Measurements from ENCODE around the gene KLHDC7A.

Gene KLHDC7A

DNA sequence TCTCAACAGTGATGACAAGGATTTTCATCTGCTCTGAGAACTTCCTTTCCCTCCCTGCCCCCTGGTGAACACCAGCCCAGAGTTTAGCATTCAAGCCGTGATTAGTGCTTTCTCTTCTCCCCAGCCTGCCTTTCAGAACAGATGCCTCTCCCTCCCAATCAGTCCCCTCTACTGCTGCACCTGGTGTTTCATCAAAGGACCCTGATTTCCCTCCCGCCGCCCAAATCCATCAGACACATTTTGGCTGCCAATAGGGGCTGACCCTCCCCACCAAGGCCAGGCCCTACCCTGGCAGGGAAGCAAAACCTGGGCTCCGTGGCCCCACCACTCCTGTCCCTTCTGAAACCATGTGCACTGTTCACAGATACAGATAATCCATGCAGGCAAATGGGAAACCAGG lies 34.0 kb upstream of the KLHDC7A start:
- no peaks in the 10 kb centered on the region for H3K4me1 Mint-ChIP-seq
- TF ChIP-seq, protein P1, sequence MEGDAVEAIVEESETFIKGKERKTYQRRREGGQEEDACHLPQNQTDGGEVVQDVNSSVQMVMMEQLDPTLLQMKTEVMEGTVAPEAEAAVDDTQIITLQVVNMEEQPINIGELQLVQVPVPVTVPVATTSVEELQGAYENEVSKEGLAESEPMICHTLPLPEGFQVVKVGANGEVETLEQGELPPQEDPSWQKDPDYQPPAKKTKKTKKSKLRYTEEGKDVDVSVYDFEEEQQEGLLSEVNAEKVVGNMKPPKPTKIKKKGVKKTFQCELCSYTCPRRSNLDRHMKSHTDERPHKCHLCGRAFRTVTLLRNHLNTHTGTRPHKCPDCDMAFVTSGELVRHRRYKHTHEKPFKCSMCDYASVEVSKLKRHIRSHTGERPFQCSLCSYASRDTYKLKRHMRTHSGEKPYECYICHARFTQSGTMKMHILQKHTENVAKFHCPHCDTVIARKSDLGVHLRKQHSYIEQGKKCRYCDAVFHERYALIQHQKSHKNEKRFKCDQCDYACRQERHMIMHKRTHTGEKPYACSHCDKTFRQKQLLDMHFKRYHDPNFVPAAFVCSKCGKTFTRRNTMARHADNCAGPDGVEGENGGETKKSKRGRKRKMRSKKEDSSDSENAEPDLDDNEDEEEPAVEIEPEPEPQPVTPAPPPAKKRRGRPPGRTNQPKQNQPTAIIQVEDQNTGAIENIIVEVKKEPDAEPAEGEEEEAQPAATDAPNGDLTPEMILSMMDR (IDR thresholded peaks at IDR 0.05; ENCODE audit: unreplicated experiment in 3 of 3), result no peak
- H3K4me3 Mint-ChIP-seq, result no peak overlapping the region
- peaks cover 47% of the 10 kb centered on the region for H3K27me3 Mint-ChIP-seq (ENCODE audit: low read depth)
- no peaks in the 10 kb centered on the region for H3K36me3 Mint-ChIP-seq (ENCODE audit: low read depth)
- peaks cover 2% of the 10 kb centered on the region for H3K9me3 Mint-ChIP-seq
- H3K27ac Mint-ChIP-seq, result no peak overlapping the region

DNA sequence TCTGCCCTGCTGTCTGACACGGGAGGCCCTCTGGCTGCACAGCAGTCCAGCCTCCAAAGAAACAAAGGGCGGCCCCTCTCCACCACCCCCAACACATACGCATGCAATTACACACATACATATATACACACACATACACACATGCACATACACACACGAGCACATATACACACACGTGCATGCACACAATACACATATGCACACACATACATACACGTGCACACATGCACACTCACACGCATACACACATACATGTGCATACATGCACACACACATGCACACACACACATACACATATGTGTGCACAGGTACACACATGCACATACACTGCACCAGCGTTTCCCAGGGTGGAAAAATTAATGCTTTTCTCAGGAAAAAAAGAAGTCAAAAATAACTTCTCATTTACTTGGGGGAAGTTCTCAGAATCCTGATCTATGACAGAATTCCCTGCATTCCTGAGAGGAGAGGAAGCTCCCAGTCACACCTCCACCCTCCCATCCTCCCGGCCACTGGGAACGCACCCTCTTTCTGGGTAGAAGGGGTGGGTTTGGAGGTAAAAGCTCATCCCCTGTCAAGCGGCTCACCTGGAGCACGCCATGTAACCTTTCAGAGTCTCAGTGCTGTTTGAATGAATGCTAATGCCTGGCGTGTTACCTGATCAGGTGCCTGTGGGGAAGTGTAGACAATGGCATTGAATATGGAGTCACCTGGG lies 33.1 kb upstream of the KLHDC7A start:
- H3K36me3 Mint-ChIP-seq (ENCODE audit: low read depth), result no peaks in the 10 kb centered on the region
- H3K27ac Mint-ChIP-seq, result no peak overlapping the region
- H3K27me3 Mint-ChIP-seq (ENCODE audit: low read depth), result peaks cover 41% of the 10 kb centered on the region
- peaks cover 2% of the 10 kb centered on the region for H3K9me3 Mint-ChIP-seq
- no peak overlapping the region for H3K4me3 Mint-ChIP-seq
- H3K4me1 Mint-ChIP-seq, result no peaks in the 10 kb centered on the region
- TF ChIP-seq, protein P1 (IDR thresholded peaks at IDR 0.05; ENCODE audit: unreplicated experiment in 3 of 3), result no peak

DNA sequence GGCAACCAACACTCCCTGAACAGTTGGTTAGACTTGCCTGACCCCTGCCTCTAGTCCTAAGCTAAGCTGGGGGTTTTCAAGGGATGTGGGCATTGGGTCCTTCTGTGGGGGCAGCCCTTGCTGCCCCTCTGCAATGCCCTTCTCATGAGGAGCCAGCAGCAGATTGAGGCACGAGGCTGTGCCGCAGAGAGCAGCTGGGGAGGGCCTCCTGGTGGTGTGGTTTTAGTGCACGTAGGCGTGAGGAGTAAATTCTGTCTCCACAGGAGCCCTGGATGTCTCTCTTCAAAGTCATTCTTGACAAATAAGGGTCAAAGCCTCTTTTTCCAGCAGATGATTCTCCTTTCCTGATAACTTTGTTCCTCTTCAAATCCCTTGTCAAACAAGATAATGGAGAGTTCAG lies 31.8 kb upstream of the KLHDC7A start:
- Mint-ChIP-seq H3K36me3 (ENCODE audit: low read depth) (no peaks in the 10 kb centered on the region), H3K27ac (no peak overlapping the region), H3K4me1 (no peaks in the 10 kb centered on the region), H3K4me3 (no peak overlapping the region), H3K9me3 (peaks cover 2% of the 10 kb centered on the region), H3K27me3 (ENCODE audit: low read depth) (peaks cover 42% of the 10 kb centered on the region)
- TF ChIP-seq, protein P1 (IDR thresholded peaks at IDR 0.05; ENCODE audit: unreplicated experiment in 3 of 3), result no peak

DNA sequence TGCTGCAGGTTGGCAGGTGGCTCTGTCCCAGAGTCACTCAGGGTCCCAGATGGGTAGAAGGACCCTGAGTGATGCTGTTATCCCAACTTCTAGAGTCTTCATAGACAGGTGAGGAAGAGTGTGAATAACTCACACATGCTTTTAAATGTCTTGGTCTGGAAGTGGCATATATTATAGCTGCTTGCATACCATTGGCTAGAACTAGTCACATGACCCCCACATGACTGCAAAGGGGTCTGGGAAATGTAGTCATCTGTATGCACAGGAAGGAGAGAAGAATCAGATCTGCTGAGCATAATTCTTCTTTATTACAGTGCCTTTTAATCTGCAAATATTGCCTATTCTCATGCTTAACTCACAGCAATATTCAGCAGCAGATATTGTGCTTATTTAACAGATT lies 28.2 kb upstream of the KLHDC7A start:
- TF ChIP-seq, protein P1 (IDR thresholded peaks at IDR 0.05; ENCODE audit: unreplicated experiment in 3 of 3), result no peak
- H3K4me1 Mint-ChIP-seq, result no peaks in the 10 kb centered on the region
- peaks cover 33% of the 10 kb centered on the region for H3K27me3 Mint-ChIP-seq (ENCODE audit: low read depth)
- peaks cover under 1% of the 10 kb centered on the region for H3K9me3 Mint-ChIP-seq
- H3K27ac Mint-ChIP-seq, result no peak overlapping the region
- H3K36me3 Mint-ChIP-seq (ENCODE audit: low read depth), result no peaks in the 10 kb centered on the region
- H3K4me3 Mint-ChIP-seq, result no peak overlapping the region

DNA sequence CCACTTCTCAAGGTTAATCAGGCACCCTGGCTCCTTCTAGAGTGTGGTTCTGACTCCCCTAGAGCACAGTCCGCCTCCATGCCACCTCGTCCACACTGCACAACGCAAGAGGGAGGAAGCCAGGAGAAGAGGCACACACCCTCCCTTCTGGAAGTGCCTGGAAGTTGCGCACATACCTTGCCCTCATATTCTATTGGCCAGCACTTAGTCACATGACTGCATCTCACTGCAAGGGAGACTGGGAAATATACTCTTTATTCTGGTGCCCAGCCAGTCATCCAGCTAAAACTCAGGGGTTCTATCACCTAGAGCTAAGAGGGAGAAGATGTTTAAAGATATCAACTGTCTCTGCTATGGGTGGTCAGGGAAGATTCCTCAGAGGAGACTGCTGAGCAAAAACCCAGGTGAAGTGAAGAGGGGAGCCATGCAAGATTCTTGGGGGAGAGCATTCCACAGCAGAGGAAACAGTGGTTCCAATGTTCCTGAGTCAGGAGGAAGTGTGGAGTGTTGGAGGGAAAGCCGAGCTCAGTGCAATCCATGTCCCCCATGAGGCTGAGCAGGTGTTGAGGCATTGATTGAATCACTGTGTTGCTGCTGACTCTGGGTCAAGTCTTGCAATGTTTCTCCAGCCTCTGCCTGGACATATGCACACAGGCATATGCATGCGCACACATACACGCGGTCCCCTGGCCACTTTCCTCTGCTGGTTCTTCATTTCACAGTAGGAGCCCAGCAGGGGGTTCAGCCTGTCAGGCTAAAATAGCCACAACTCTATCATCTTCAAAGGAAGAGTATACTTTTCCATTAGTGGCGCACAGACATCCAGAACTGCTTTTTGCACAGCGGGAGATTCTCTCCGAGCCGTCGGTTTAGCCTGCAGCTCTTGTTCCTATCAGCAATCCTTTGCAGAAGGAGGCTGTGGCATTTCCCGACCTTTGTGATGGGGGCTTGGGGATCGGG lies 22.3 kb upstream of the KLHDC7A start:
- TF ChIP-seq, protein P1 (IDR thresholded peaks at IDR 0.05; ENCODE audit: unreplicated experiment in 3 of 3), result no peak
- no peak overlapping the region for H3K4me3 Mint-ChIP-seq
- no peaks in the 10 kb centered on the region for H3K36me3 Mint-ChIP-seq (ENCODE audit: low read depth)
- H3K27me3 Mint-ChIP-seq (ENCODE audit: low read depth), result peaks cover 50% of the 10 kb centered on the region
- H3K9me3 Mint-ChIP-seq, result no peaks in the 10 kb centered on the region
- H3K4me1 Mint-ChIP-seq, result no peaks in the 10 kb centered on the region
- no peak overlapping the region for H3K27ac Mint-ChIP-seq
